G401.6 (cell line): ENCODE results near the gene FOSL2.

Experiments used
- FAIRE-seq: peaks from 2 replicates; lab custom pipeline; 2012; peaks lifted over from hg19 to GRCh38; lab: Jason Lieb, UNC

Gene FOSL2

GRCh38 chr2:28434600-28434989 lies 41.9 kb downstream of the FOSL2 start:
- FAIRE-seq = no peak

GRCh38 chr2:28435241-28435640 lies 42.6 kb downstream of the FOSL2 start:
- no peak for FAIRE-seq

DNA sequence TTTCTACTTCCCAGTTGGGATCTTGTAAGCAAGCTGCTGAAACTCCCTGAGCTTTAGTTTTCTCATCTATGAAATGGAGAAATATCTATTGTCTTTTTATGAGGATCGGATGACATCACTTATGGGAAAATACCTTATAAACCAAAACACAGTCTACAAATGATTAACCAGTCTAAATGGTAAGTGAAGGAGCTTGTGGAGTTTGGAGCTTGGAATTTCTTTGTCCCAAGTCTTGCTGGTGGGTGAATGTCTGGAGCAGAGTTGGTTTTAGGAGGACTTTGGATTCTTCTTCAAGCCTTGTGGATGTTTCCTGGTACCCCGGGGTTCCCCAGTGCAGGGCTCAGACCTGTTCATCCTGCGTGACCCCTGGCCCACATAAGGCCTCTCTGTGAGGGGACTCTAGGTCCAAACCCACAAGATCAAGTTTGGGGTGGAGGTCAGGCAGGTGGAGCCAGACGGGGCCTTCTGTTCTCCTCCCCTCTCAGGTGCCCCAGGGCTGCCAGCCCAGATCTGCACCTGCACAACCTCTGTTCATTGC lies 43.2 kb downstream of the FOSL2 start:
- FAIRE-seq = no peak

GRCh38 chr2:28436525-28437051 lies 43.9 kb downstream of the FOSL2 start:
- FAIRE-seq = no peak

DNA sequence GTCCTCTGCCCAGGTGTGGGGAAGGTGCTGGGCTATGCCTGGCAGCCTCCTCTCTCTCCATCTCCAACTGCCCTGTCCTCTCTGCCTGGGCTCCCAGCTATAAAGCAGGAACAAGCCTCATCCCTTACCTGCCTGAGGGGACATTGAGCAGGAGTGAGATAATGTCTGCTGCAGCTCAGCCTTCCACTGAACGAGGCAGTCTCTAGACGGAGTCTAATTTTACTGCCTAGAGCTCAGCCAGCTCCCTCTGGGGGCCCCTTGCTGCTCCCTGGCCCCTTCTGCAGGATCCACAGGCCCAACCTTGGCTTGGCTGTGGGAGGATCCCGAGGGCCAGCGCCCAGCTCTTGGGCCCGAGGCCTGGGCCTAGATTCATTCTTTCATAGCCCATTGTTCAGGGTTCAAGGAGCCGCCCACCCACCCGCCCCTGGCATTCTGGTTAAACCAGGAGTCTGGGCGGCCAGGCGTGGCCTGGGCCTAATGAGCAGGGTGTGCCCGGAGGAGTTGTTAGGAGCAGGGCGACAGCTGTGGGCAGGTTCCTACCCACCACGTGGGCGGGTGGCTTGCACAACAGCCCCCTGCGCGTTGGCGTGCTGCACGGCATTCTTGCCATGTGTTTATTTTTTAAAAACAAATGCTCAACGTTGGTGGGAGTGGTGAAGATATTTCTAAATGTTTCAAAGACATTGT lies 44.6 kb downstream of the FOSL2 start:
- FAIRE-seq = no peak

DNA sequence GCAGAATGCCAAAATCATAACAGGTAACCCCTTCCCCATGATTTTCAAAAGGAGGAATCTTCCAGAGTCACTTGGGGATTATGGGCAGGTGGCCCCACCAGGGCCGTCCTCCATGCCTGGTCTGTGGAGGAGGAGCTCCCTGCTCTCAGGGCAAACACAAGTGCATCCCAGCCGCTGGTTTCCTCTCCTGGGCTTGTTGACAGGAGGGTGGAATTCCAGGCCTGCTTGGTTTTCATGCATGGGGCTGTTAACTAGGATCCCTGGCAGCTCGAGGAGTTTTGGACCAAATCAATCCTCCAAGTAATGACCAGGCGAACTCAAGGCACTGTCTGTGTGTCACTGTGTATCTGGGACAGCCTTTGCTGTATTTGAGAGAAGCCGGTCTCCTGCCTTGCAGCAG lies 45.3 kb downstream of the FOSL2 start:
- FAIRE-seq = no peak

DNA sequence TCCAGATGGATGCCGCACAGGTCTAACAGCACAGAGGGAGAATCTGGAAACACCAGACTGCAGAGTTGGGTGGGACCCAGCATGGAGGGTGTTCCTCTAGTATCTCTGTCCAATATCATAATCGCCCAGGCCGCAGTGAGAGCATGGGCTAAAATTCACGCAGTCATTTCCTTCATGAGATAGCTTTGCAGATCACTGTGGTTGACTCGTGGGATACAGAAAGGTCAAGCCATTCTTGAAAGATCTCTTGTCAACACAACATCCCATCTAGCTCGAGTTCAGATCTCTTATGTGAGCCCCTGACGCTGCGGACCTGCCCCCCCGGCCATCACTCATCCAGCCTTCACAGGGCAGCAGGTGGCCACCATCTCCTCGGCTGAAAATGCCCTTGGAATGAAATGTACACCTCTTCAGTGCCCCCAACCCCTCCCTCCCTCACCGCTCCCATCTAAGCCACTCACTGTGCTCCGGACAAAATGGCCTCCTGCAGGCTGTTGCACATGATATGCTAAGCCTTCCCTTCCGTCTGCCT lies 45.9 kb downstream of the FOSL2 start:
- no peak for FAIRE-seq

- no peak for FAIRE-seq
Measured at GRCh38 chr2:28439127-28439526, 46.5 kb downstream of the FOSL2 start.

- FAIRE-seq = no peak
Measured at GRCh38 chr2:28439763-28440162, 47.1 kb downstream of the FOSL2 start.

DNA sequence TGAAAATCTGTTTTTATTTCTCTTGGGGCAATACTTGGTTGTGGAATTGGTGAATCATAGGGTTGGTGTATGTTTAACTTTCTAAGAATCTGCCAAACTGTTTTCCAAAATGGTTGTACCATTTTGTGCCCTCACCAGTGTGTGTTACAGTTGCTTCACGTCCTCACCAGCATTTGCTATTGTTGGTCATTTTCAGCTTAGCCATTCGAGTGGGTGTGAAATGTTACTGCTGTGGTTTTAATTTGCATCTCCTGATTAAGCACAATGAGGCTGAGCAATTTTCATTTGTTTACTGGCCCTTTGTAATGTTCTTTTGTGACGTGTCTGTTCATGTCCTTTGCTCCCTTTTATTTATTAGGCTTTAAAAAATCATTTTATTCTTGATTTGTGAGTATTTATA lies 49.7 kb downstream of the FOSL2 start:
- FAIRE-seq = no peak

DNA sequence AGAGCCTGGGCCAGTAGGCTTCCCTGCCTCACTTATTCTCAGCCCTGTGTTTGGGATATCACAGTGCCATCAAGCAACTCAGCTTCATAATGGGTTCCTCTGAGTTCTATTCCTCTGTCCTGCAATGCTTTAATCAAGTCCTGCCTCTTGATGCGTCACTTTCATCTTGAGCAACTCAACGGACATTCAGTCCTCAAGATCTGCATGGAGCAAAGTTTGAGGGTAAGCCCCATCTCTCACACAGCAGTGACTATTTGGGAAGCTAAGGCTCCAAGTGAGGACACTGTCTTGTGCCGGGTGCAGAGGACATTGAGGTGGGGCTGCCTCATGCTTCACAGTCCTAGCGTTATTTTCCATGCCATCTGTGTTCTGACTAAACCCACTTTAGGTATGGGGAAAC lies 52.3 kb downstream of the FOSL2 start:
- FAIRE-seq = no peak

DNA sequence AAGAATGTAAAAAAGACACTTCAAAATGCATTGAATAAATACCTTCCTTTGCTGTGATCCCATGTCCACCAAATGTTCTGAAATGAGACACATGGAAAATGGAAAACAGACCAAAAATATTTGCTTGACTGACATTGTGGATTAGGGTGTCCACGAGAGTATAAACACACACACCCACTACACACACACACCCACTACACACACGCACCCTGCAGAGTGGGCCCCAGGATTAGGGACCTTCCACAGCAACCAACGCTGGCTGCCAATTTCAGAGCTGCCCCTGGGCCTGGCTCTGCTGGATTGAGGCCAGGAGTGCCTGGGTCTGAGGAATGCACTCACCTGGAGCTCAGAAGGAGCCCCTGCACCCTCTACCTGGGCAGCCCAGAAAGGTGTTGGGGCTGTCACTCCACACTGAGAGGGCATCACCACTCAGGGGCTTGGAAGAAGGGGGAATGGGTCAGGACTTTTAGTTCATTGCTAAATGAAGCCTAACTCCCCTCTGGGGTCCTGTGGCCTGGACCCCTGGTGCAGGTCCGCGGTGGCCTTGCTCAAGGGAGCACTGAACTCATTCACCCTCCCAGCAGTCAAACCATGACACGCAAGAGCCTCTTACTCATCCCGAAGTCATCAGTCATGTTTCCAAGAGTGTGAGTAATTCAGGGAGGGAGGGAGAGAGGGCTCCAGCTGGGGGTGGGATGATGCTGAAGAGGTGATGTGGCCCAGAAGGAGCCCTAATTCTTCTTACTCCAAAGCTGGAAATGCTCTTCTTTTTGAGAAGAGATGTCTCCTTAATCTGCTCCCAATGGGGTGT lies 53.0 kb downstream of the FOSL2 start:
- no peak for FAIRE-seq

DNA sequence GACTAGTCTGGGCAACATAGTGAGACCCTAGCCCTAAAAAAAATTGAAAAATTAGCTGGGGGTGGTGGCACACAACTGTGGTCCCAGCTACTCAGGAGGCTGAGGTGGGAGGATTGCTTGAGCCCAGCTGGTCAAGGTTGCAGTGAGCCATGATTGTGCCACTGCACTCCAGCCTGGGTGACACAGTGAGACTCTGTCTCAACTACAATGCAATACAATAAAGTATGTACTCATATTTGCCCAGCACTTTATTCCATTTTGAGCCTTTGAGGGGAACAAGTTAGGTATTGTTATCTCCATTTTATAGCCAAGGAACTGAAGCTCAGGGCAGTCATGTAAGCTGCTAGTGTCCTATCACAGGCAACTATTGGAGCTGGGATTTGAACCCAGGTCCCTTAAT lies 53.9 kb downstream of the FOSL2 start:
- FAIRE-seq = no peak

GRCh38 chr2:28447086-28447485 lies 54.4 kb downstream of the FOSL2 start:
- FAIRE-seq = no peak

GRCh38 chr2:28447943-28448792 lies 55.5 kb downstream of the FOSL2 start:
- no peak for FAIRE-seq

- no peak for FAIRE-seq
Measured at GRCh38 chr2:28448793-28449100, 56.1 kb downstream of the FOSL2 start.

DNA sequence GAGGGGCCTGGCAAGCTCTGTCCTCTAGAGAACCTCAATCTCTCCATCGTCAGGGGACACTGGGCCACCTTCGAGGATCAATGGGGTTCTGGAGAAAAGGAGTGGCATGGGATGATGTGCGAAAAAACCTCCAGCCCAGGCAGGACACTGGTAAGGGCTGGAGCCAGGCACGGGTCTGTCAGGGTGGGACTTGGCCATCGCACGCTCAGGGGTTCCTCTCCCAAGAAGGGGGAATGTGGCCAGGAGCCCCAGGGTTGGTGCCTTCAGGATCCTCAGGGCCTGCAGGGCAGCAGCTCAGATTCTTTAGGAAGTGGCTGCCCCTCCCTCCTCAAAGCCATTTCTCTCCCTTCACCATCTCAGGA lies 56.4 kb downstream of the FOSL2 start:
- no peak for FAIRE-seq

- no peak for FAIRE-seq
Measured at GRCh38 chr2:28449488-28450395, 57.1 kb downstream of the FOSL2 start.

DNA sequence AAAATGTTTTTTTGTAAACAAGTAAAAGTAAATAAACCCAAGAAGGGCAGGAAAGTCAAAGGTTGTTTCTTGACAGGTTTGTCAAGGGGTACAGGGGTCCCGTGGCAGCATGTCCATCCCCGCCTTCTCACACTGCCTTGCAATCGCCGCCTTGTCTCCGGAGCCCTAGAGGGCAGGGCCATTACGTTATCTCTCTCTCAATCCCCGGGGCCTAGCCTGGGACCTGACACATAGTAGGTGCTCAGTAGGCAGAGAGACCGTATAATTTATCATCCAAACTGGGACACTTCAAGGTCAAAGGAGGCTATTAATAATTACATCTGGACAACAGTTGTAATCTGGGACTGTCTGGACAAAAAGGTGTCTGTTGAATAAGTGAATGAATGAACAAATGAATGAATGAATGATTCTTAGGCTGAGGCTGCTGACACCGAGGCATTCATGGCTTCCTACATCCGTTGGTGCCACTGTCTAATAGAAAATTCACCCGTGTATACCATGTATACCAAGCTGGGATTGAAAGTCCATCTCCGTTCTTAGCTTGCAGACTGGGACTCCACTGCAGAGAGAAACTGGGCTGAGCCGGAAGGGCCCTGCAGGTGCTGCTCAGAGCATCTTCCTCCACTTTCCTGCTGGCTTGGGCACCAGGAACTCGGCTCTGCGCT lies 58.4 kb downstream of the FOSL2 start:
- FAIRE-seq = no peak

- FAIRE-seq = no peak
Measured at GRCh38 chr2:28451793-28452533, 59.3 kb downstream of the FOSL2 start.
